Esophagus squamous epithelium (tissue), 4 donors: ENCODE measurements around the gene SUMO1.

Source experiments
- POLR2A ChIP-seq, 4 donors: fragments of 450-650 bp; IDR thresholded peaks; one replicate each; pipeline ENCODE4 v1.6.1; 2017; ENCODE audit warnings: antibody characterized with exemption in 4 of 4, mild to moderate bottlenecking in 4 of 4, moderate library complexity in 3 of 4
- TF ChIP-seq, protein P1 (sequence below), 6 experiments: fragments of 450-650 bp in 4 of 6; fragments of 200-600 bp in 2 of 6; sonication (generic) in 2 of 6; IDR thresholded peaks; one replicate each; pipeline ENCODE4 v1.5.1; 2016 to 2019; ENCODE audit warnings: antibody characterized with exemption in 6 of 6, mild to moderate bottlenecking in 4 of 6, moderate library complexity in 4 of 6

DNA sequence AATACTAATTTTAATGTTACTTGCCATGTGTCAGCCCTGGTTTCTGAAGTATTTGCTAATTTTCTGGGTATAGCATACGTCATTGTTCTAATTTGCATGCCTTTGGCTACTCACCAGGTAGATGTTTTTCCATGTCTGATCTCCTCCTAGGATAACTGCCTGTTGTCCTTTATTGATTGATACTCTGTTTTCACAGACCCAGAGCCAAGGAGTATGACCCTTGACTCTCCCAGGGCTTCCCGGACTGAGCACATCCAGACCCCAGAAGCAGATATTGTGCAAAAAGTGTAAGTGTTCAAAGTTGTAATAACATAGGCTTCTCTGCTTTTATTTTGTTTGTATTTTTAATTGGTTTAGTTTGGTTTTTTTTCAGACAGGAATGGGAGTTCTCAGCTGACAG is 53.8 kb downstream of the SUMO1 start:
- TF ChIP-seq, protein P1, sequence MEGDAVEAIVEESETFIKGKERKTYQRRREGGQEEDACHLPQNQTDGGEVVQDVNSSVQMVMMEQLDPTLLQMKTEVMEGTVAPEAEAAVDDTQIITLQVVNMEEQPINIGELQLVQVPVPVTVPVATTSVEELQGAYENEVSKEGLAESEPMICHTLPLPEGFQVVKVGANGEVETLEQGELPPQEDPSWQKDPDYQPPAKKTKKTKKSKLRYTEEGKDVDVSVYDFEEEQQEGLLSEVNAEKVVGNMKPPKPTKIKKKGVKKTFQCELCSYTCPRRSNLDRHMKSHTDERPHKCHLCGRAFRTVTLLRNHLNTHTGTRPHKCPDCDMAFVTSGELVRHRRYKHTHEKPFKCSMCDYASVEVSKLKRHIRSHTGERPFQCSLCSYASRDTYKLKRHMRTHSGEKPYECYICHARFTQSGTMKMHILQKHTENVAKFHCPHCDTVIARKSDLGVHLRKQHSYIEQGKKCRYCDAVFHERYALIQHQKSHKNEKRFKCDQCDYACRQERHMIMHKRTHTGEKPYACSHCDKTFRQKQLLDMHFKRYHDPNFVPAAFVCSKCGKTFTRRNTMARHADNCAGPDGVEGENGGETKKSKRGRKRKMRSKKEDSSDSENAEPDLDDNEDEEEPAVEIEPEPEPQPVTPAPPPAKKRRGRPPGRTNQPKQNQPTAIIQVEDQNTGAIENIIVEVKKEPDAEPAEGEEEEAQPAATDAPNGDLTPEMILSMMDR (IDR thresholded peaks at IDR 0.05) = no peak
- TF ChIP-seq POLR2A (IDR thresholded peaks at IDR 0.05) = no peak
